Uterus (tissue), 4 donors: ENCODE results near the gene GRK6. TPM values are rescaled to one million over a fixed set of nuclear protein-coding genes. Genes with fewer than 3 reads are reported as not detected.
A peak's percentile ranks its signal among the peaks of the same experiment; 100 is the strongest.

Experiments
- DNase-seq, 2 donors: peaks; one replicate each; pipeline ENCODE4 v3.0.0-alpha.2; 2019 to 2020
- H3K27ac ChIP-seq, 2 donors: fragments of 200-600 bp; sonication (generic); 1 replicate in 1 of 2; 2 replicates in 1 of 2; pipeline ENCODE4 v1.5.1; 2016 to 2018
- H3K27me3 ChIP-seq, 2 donors: fragments of 200-600 bp; sonication (generic); one replicate each; pipeline ENCODE4 v1.5.1; 2018 to 2019; ENCODE audit warnings: control low read depth in 1 of 2
- H3K36me3 ChIP-seq, 2 donors: fragments of 200-600 bp; sonication (generic); one replicate each; pipeline ENCODE4 v1.5.1; 2019; ENCODE audit warnings: control low read depth in 1 of 2
- H3K4me1 ChIP-seq, 2 donors: fragments of 200-600 bp; sonication (generic); one replicate each; pipeline ENCODE4 v1.5.1; 2018 to 2019; ENCODE audit warnings: control low read depth in 1 of 2
- H3K4me3 ChIP-seq, 2 donors: fragments of 200-600 bp; sonication (generic); 1 replicate in 1 of 2; 2 replicates in 1 of 2; pipeline ENCODE4 v1.5.1; 2018 to 2019; ENCODE audit warnings: mild to moderate bottlenecking in 1 of 2
- H3K9me3 ChIP-seq, 2 donors: fragments of 200-600 bp; sonication (generic); one replicate each; pipeline ENCODE4 v1.5.1; 2019; ENCODE audit warnings: control low read depth in 1 of 2
- POLR2A ChIP-seq, 2 donors: fragments of 450-650 bp; IDR thresholded peaks; one replicate each; pipeline ENCODE4 v1.6.1; 2016; ENCODE audit warnings: antibody characterized with exemption in 2 of 2, mild to moderate bottlenecking in 1 of 2, moderate library complexity in 1 of 2
- intact Hi-C: fragments of 100-400 bp; cut with DNase I; formaldehyde crosslinking; loops from one replicate; pipeline ENCODE4 v1.15.1; 2023; ENCODE audit warnings: low total_unique reads
- total RNA-seq, 4 donors: library from RNA; depleted of rRNA in 3 of 4; stranded (reverse); fragments of >200 nt in 3 of 4; gene quantifications; one replicate each; pipeline versions ENCODE4 v1.1.0 to v1.2.4, GENCODE V29; 2014 to 2023
- TF ChIP-seq, protein P1 (sequence below), 4 experiments: fragments of 200-600 bp in 2 of 4; fragments of 450-650 bp in 2 of 4; sonication (generic) in 2 of 4; IDR thresholded peaks; one replicate each; pipeline ENCODE4 v1.5.1; 2016 to 2019; ENCODE audit warnings: antibody characterized with exemption in 4 of 4, mild to moderate bottlenecking in 2 of 4, moderate library complexity in 1 of 4
- donor health status: DM: yes; HTN: yes; CAD: no.

GRK6 gene
- total RNA-seq, 4 donors from 2014 or later: 16.4 to 29.8 (median 20.9) TPM

DNA sequence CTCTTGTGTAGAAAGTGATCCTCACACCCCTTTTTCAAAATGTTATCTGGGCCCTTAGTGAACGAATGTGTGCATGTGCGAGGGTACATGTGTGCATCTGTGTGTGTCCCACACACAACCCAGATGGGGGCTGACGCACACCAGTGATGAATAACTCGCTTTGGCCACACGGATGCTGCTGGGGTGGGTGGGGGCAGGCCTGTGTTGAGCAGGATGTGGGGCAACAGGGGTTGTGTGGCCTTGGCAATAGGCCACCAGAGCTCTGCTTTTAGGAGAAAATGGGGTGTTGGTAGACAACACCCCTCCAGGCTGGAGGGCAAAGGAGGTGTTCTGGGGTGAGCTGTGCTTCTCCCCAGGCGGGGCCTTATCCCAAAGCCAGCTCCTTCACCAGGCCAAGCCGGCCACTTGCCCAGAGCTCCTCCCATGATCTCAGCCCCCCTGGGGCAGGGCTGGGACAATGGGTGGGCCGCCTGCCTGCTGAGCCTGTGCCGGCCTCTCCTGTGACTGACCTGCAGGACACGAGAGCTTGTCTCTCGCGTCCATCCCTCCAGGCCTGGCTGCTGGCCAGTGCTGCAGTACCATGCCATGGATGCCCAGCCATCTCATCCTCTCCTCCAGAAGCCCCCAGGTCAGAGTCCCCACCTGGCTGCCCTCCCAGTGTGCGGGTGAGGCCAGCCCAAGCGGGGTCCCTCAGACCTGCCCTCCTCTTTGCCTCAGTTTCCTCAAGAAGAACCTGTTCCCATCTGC lies 45.3 kb downstream of the GRK6 start:
- Histone ChIP-seq H3K4me3 (peak overlapping the region; percentile 54 to 90), H3K27ac (peak overlapping the region; percentile 82 to 86), H3K9me3 (no peaks in the 10 kb centered on the region), H3K4me1 (peaks cover 0 to 17% of the 10 kb centered on the region in 2 donors), H3K27me3 (no peaks in the 10 kb centered on the region), H3K36me3 (no peaks in the 10 kb centered on the region)
- peak in 1 of 2 donors; percentile 56 for DNase-seq
- TF ChIP-seq, protein P1, sequence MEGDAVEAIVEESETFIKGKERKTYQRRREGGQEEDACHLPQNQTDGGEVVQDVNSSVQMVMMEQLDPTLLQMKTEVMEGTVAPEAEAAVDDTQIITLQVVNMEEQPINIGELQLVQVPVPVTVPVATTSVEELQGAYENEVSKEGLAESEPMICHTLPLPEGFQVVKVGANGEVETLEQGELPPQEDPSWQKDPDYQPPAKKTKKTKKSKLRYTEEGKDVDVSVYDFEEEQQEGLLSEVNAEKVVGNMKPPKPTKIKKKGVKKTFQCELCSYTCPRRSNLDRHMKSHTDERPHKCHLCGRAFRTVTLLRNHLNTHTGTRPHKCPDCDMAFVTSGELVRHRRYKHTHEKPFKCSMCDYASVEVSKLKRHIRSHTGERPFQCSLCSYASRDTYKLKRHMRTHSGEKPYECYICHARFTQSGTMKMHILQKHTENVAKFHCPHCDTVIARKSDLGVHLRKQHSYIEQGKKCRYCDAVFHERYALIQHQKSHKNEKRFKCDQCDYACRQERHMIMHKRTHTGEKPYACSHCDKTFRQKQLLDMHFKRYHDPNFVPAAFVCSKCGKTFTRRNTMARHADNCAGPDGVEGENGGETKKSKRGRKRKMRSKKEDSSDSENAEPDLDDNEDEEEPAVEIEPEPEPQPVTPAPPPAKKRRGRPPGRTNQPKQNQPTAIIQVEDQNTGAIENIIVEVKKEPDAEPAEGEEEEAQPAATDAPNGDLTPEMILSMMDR (IDR thresholded peaks at IDR 0.05): no peak
- TF ChIP-seq POLR2A (IDR thresholded peaks at IDR 0.05): no peak
- intact Hi-C loops: no loop called here

DNA sequence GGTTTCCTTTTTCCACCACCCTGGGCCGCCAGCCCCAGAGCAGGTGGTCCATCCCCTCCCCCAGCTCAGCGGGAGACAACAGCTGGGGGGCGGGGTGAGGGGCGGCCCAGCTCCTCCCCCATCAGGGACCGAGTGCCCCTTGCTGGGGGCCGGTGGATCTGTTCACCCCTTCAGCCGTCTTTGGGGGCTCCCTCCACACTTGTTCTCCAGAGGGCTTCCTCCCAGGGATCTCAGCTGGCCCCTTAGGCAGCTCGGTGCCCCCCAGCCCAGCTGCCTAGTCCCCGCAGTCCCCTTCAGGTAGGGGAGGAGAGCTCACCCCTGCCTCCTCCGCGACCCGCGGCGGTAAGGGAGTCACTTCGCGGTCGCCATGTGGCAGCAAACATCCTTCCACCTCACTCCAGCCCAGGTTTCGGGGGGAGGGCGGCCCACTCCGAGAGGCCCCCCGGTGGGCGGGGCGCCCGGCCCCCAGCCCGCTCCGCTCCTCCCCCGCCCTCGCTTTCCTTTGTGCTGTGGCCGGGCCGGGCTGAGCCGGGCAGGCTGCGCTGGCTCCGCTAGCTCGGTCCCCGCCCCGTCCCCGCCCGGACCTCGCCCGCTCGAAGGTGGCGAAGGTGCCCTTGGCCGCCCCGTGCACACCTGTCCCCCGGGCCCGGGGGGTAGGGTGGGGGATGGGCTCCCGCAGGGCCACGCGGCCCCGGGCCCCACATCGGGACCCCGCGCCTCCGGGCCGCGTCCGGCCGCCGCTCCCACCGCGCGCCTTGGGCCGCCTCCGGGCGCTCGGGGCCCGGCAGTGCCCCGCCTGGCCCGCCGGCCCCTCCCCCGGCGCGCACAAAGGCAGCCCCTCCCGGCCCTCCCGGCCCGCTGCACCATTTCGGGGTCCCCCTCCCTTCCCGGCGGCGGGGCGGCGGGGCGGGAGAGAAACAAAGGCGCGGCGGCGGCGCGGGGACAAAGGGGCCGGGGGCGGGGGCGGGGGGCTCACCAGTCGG lies 46.3 kb downstream of the GRK6 start:
- H3K4me3 ChIP-seq: peak overlapping the region; percentile 54 to 90
- TF ChIP-seq, protein P1 (IDR thresholded peaks at IDR 0.05): no peak
- TF ChIP-seq POLR2A (IDR thresholded peaks at IDR 0.05): peak in 1 of 2 donors; percentile 18
- peak in 1 of 2 donors; percentile 58 for DNase-seq
- no peaks in the 10 kb centered on the region for H3K9me3 ChIP-seq
- peak overlapping the region; percentile 82 to 86 for H3K27ac ChIP-seq
- H3K4me1 ChIP-seq: peaks cover 0 to 20% of the 10 kb centered on the region in 2 donors
- intact Hi-C loops: no loop called here
- H3K36me3 ChIP-seq: no peaks in the 10 kb centered on the region
- H3K27me3 ChIP-seq: no peaks in the 10 kb centered on the region

DNA sequence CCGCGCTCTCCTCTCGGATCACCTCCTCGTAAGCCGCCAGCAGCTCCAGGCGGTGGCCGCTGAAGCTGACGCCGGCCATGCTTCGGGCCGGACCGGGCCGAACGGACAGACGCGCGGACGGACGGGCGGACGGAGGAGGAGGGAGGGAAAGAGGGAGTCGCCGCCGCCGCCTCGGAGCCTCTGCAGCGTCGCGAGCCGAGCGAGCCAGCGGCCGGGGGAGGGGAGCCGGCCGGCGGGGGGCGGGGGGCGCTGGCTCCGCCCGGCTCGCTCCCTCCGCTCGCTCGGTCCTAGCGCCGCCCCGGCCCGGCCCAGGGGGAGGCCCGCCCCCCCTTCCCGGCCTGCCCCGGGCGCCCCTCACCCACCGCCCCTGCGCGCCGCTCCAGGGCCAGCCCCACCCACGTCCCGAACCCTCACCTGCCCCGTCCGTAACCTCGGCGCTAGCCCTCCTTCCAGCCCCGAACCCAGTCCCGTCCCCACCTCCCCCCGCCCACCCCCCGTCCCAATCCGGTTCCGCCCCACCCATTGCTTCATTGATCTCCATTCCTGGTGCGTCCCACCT lies 47.0 kb downstream of the GRK6 start, which contains the start of gene DBN1:
DBN1 (minus strand) TSS at position 192 of the 559 bp plus-strand sequence; CDS start at position 79, 113 bp downstream.
- TF ChIP-seq, protein P1 (IDR thresholded peaks at IDR 0.05): no peak
- peak in 1 of 2 donors; percentile 40 for TF ChIP-seq POLR2A (IDR thresholded peaks at IDR 0.05)
- H3K4me3 ChIP-seq: peak within 1 kb of the TSS; percentile 54 to 90
- intact Hi-C loops: no loop called here
- peaks cover 0 to 25% of the 10 kb centered on the region in 2 donors for H3K4me1 ChIP-seq
- H3K27me3 ChIP-seq: no peaks in the 10 kb centered on the region
- no peaks in the 10 kb centered on the region for H3K9me3 ChIP-seq
- H3K27ac ChIP-seq: peak within 1 kb of the TSS; percentile 82 to 86
- DNase-seq: peak in 1 of 2 donors; percentile 65
- H3K36me3 ChIP-seq: no peaks in the 10 kb centered on the region

DNA sequence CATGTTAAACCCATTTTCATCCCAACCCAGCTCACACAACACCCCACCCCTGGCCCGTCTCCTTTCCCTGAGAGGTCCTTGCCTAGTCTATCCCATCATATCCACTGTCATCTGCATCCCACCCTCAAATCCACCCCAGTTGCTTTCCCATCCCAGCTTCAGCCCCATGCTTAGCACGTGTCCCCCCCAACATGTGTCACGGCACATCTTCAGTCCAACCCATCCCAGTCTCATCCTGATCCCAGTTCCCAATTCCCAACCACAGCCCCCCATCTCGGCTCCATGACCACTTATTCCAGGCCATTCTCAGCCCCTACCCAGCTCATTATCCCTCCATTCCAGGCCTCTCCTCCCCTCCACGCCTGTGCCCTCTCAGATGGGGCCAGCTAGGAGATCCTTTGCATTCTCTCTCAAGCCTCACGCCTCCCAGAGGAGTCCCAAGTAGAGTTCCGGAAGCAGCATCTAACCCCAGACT lies 47.6 kb downstream of the GRK6 start:
- peak overlapping the region; percentile 82 to 86 for H3K27ac ChIP-seq
- peak in 1 of 2 donors; percentile 25 for DNase-seq
- peak overlapping the region in 1 of 2 donors; percentile 90 for H3K4me3 ChIP-seq
- no peaks in the 10 kb centered on the region for H3K36me3 ChIP-seq
- no peaks in the 10 kb centered on the region for H3K9me3 ChIP-seq
- peaks cover 0 to 30% of the 10 kb centered on the region in 2 donors for H3K4me1 ChIP-seq
- H3K27me3 ChIP-seq: no peaks in the 10 kb centered on the region
- TF ChIP-seq, protein P1 (IDR thresholded peaks at IDR 0.05): no peak
- no peak for TF ChIP-seq POLR2A (IDR thresholded peaks at IDR 0.05)
- intact Hi-C loops: no loop called here
